HL-60 (cell line): ENCODE results near the gene LEF1.

Source experiments
- DNase-seq, 2 experiments: peaks; one replicate each; pipeline ENCODE4 v3.0.0-alpha.2; 2010 to 2020; ENCODE audit warnings: low read depth in 1 of 2, low spot score in 1 of 2
- H3K27ac ChIP-seq: fragments of 250-450 bp; sonication (Bioruptor Pico); replicated peaks from 2 replicates; pipeline ENCODE4 v1.5.1; 2020; ENCODE audit warnings: mild to moderate bottlenecking, moderate library complexity
- H3K27me3 ChIP-seq: fragments of 250-450 bp; sonication (Bioruptor Pico); 2 replicates; pipeline ENCODE4 v1.5.1; 2021; ENCODE audit warnings: mild to moderate bottlenecking, moderate library complexity; ENCODE audit not compliant: insufficient read depth, poor library complexity, severe bottlenecking
- H3K4me3 ChIP-seq: replicated peaks from 2 replicates; pipeline ENCODE4 v1.5.1; 2011; ENCODE audit warnings: mild to moderate bottlenecking, control low read depth, low read length; ENCODE audit not compliant: insufficient read depth
- CTCF ChIP-seq: IDR thresholded peaks from one replicate; pipeline ENCODE4 v1.5.1; 2011; ENCODE audit warnings: low read length, control low read depth, inconsistent platforms; ENCODE audit not compliant: insufficient read depth
- GABPA ChIP-seq: IDR thresholded peaks from 2 replicates; pipeline ENCODE4 v1.6.1; 2012; ENCODE audit warnings: low read depth
- POLR2AphosphoS5 ChIP-seq: IDR thresholded peaks from 2 replicates; pipeline ENCODE4 v1.6.1; 2012; ENCODE audit warnings: low read depth
- REST ChIP-seq: IDR thresholded peaks from 2 replicates; pipeline ENCODE4 v1.6.1; 2012; ENCODE audit warnings: low read depth; ENCODE audit not compliant: insufficient replicate concordance
- SPI1 ChIP-seq: IDR thresholded peaks from 2 replicates; pipeline ENCODE4 v1.6.1; 2012; ENCODE audit warnings: low read depth, mild to moderate bottlenecking, borderline replicate concordance

The LEF1 gene

GRCh38 chr4:108060164-108060563 lies 108.6 kb downstream of the LEF1 start:
- no peak for DNase-seq
- H3K27me3 ChIP-seq = peaks cover 6% of the 10 kb centered on the region
- no peak overlapping the region for H3K27ac ChIP-seq

GRCh38 chr4:108058685-108059440 lies 109.9 kb downstream of the LEF1 start:
- DNase-seq = no peak
- Histone ChIP-seq H3K4me3 (no peak overlapping the region), H3K27me3 (peaks cover 11% of the 10 kb centered on the region), H3K27ac (no peak overlapping the region)
- TF ChIP-seq SPI1 = no peak
- TF ChIP-seq GABPA = no peak

More at GRCh38 chr4:108060164-108060563, 108.6 kb downstream of the LEF1 start:
- H3K4me3 ChIP-seq = no peak overlapping the region
- TF ChIP-seq POLR2AphosphoS5 = no peak

- H3K27ac ChIP-seq = no peak overlapping the region
- no peak overlapping the region for H3K4me3 ChIP-seq
- no peak for TF ChIP-seq SPI1
- TF ChIP-seq GABPA = no peak
- TF ChIP-seq POLR2AphosphoS5 = no peak
- no peak for TF ChIP-seq REST
- no peak for TF ChIP-seq CTCF
- no peak for DNase-seq
- H3K27me3 ChIP-seq = peaks cover 5% of the 10 kb centered on the region
Observed at GRCh38 chr4:108056418-108056817, 112.3 kb downstream of the LEF1 start.

GRCh38 chr4:108055787-108056186 lies 112.9 kb downstream of the LEF1 start:
- H3K27me3 ChIP-seq = peaks cover 5% of the 10 kb centered on the region
- H3K4me3 ChIP-seq = no peak overlapping the region
- TF ChIP-seq GABPA = no peak
- no peak for TF ChIP-seq CTCF
- no peak for TF ChIP-seq POLR2AphosphoS5
- no peak for TF ChIP-seq SPI1
- TF ChIP-seq REST = no peak
- no peak for DNase-seq
- H3K27ac ChIP-seq = no peak overlapping the region
